ENCODE measurements around the gene SLC26A1.
"Not testable (repeated sequence)": the region's sequence is repeated elsewhere in the genome, so short reads cannot be mapped to it uniquely, and the experiment has no call there.

Gene SLC26A1

DNA sequence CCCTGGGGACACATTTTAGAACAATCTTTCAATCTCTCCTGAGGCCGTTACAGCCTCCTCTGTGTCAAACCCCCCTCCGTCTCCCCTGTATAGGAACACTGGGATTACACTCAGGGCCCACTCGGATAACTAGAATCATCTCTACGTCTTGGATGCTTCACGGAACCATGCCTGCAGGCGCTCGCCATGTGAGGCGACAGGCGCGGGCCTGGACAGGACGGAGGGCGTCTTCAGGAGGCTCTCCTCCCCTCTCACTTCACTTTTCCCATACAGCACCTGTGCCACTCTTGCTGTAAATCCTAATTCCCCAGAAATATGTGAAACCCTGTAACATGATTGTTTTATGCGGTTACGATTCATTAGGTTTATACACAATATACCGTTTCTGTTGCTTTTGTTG lies 10.4 kb downstream of the SLC26A1 start:
- DNase-seq, result no peak

- DNase-seq, result no peak
These were observed 10.9 kb downstream of the SLC26A1 start for GRCh38 chr4:982291-982690.

GRCh38 chr4:978957-979701 lies 14.1 kb downstream of the SLC26A1 start:
- no peak for DNase-seq

- not testable (repeated sequence) for DNase-seq
These were observed 17.2 kb downstream of the SLC26A1 start for GRCh38 chr4:976016-976415.

- DNase-seq, result no peak
These were observed 18.5 kb downstream of the SLC26A1 start for GRCh38 chr4:974668-975067.

DNA sequence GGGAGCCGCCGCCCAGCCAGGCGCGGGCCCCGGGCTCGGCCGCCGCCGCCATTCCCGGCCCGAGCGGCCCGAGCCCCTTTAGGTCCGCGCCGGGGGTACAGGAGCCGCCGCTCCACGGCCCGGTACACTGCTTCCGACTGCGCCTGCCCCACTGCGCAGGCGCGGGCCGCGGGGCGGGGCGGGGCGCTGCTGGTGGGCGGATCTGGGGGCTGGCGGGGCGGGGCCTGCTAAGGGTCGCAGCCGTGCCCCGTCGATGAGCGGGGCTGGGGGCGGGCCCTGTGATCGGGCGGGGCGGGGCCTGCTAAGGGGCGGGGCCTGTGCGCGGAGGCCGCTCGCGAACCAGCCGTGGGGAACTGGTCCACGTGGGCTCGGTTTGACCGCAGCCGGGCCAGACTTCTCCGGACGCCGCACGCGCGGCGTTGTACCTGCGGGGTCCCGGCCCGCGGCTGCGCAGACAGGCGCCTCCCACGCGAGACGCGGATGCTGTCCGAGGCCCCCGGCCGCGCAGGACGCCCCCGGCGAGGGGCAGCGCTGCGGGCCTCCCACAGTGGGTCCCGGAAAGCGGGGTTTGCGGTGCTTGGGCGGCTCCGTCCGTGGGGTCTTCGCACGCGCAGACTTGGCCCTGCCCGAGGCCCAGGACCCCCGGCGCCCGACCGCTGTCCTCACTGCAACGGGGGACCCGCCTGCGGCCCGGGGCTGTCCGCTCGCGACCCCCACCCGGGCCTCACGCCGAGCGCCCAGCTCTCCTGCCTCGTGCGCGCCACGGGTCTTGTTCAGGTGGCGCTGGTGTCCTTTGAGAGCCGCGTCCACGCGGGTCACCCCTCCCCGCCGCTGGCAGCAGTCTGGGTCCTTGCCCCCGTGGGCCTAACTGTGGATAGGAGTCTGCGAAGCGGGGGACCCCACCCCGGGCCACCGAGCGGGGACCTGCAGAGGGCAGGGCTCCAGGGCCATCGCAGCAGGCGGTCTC lies 19.5 kb downstream of the SLC26A1 start, which contains the start of gene DGKQ:
Gene DGKQ (minus strand): TSS at position 139 of the 967 bp plus-strand sequence. CDS start 87 bp downstream, at position 52.
- no peak for DNase-seq

DNA sequence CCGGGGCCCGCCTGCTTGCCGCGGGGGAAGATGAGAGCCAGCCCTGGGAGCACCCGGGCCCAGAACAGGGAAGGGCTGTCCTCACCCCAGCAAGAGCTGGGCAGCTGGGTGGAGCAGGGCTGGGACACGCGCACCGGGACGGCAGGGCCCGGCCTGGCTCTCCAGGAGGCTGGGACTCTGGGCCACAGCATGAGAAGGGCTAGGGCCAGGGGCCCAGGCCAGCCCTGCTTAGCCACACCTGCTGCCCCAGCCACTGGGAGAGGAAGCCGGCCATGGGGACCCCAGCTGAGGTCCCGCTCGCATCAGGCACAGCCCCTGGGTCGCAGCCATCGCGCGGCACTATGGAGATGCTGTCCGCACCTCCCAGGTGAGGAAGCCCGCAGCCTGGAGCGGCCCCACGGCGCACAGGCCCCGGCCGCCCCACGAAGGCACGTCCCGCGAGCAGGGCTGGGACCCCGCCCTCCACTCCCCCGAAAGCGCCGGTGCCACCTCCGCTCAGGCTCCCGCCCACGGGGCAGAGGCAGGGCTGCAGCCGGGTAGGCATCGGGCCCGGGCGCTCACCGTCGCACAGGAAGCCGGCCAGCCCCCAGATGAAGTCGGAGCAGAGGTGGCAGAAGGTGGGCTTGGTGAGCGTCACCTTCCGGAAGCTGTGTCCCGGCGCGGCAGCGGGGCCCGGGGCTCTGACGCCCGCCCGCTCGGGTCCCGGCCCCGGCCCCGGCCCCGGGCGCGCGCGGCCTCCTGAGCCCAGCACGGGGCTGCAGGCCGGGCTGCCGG lies 20.4 kb downstream of the SLC26A1 start:
- no peak for DNase-seq

GRCh38 chr4:971666-972500 lies 21.3 kb downstream of the SLC26A1 start:
- no peak for DNase-seq

DNA sequence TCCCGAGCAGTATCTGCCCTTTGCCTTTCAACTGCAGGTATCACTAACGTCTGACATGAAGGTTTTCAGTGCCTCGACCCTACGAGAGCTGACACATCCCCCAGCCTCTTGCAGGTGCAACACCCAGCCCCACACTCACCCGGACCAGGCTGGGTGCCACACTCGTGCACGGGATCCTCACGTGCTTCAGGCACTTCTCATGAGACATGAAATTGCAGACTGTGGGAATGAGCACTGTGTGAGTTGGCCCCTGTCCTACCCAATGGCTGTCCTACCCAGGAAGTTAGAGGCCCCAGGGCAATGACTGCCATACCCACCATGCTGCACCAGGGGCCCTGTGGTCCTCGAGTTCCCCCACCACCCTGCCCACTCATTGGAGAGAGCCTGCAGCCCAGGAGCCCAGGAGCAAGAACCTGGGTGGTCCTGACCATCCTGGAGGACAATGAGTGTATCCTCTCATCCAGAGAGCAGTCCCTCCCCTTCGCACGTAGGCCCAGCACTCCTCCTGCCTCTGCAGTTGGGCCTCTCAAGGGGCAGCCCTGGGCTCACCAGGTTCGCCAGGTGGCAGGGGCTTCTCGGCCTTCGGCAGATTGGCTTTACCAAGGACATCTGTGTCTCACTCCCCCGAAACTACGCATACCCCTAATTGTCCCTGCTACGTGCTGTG lies 22.2 kb downstream of the SLC26A1 start:
- no peak for DNase-seq

DNA sequence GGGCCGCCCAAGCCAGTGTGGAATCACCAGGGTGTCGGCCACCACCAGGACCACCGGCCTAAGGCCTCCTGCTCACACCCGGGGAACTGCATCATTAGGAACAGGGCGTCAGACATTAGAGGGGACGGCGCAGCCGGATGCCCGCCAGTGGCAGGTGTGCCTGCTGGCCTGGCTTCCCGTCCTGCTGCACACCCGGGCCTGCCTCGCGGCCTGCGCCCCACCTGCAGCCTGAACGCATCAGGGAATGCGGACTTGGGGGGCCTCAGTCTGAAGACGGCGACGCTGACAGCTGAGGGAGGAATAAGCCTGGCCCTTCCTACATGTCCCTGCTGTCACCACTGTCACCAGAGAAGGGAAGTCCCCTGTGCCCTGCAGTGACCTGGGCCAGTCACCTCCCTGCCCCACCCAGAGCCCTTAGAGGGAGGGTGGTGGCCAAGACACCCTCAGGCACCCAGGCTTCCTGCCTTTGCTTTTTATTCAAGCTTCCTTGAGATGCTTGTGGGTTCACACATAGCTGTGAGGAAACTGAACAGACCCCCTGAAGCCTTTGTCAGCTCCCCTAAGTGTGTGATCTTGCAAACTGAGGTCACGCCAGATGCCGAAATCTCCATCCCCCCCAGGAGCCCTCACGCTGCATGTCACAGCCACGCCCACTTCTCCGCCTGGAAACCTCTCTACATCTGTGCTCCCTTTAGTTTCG lies 23.0 kb downstream of the SLC26A1 start:
- no peak for DNase-seq

DNA sequence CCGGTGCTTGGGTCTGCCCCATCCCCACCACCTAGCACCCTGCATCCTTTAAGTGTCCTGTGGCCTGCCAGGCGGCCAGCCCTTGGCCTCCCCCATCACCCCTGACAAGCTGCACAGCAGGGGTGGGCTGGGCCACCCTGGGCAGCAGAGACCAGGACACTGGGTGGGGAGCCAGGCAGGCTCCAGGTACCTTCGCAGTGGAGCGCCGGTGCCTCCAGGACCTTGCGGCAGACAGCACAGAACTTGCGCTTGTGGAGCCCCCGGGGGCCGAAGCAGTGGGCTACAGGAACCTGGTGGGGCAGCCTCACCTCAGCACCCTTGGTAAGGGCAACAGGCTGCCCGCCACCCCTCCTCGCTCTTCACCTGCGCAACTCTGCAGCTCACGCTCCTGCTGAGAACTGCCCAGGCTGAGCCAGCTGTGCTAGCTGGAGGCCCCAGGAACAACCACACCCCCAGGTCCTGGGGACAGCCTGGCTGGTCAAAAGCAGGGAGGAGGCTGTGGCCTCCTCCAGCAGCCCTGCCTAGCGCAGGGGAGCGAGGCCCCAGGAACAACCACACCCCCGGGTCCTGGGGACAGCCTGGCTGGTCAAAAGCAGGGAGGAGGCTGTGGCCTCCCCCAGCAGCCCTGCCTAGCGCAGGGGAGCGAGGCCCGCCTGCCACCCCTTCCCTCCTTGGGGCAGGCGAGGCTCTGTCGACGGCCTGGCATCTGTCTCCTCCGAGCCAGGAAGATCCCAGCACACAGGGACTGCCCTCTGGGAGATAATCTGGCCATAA lies 24.4 kb downstream of the SLC26A1 start:
- DNase-seq, result no peak

DNA sequence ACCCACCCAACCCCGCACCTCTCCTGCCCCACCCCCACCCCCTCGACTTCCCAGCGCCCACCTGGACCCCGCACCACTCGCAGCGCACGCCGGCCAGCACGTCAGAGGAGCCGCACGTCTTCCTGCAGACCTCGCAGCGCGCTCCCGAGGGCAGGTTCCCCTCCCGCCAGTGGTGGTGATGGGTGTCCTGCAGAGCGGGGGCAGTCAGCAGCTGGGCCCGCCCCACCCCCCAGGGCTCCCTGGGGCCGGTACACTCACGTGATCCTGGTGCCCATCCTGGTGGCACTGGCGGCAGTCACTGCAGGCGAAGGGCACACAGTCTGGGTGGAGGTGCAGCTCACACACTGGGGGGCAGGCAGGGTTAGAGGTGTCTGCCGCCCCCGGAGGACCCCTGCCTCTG lies 25.0 kb downstream of the SLC26A1 start:
- no peak for DNase-seq

DNA sequence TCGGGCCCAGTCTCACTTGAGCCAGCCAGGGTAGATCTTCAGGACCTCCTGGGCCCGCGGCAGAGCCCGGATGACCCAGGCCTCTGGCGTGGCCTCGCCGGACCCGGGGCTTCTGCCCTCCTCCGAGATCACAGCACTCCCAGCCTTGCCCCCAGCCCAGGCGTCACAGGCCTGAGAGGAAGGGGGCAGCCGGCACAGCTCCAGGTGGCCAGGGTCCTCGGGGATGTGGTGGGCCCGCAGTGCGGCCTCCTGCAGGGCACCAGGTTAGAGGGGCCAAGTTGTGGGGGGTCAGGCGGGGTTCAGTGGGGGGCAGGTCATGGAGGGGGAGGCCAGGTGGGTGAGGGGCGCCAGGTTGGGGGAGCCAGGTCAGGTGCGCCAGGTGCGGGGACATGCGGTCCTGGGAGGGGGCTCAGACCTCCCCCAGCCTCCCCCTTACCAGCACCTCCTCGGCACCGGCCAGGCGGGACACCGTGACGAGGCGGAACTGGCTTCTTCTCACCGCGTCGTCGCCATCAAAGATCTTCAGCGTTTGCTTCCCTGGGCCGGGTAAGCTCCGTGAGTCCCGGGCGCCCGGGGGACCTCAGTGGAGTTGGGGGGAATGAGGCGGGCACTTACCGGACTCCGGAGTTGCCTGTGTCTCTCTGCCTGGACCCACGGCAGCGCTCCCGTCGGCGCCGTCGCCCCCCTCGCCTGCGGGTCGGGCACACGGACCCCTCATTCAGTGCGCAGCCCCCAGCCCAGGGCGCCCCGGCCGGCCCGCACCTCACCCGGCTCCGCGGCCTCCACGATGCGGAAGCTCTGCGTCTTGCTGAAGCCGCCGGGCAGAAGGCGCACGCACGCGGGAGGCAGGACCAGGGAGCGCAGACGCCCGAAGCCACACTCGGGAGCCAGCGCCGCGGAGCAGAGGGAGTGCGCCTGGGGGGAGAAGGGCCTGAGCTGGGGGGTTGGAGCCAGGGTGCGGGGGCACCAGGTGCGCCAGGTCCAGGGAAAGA lies 25.8 kb downstream of the SLC26A1 start:
- no peak for DNase-seq

GRCh38 chr4:966266-967112 lies 26.7 kb downstream of the SLC26A1 start:
- DNase-seq, result no peak

GRCh38 chr4:965766-966134 lies 27.5 kb downstream of the SLC26A1 start:
- no peak for DNase-seq

DNA sequence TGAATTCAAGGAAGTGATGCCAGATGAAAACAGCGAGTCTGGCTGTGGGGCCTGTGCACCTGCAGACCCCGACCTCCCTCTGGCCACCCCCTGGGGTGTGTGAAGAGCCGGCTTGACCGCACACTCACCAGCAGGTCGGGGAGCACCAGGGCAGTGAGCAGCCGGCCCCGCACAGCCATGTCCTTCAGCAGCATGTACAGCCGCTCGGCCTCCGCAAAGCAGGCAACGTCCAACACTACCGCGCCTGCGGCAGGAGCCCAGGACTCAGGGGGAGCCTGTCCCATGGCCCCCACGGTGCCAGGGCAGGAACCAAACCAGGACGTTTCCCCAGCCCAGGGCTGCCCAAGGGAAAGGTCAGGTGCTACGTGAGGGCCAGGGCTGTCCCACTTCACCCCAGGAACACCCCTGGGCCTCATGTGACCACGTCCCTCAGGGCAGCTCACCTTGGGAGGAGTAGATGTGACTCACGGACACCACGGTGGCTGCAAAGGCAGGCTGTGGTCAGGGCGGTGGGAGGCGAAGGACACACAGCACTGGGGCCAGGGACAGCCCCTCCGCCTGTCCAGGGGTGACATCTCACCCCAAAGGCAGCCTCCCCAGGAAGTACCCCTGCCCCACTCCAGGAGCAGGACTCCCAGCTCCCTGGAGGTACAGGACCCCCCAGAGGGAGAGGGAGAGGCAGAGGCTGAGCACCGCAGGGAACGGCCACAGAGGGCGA lies 28.0 kb downstream of the SLC26A1 start:
- DNase-seq, result no peak

DNA sequence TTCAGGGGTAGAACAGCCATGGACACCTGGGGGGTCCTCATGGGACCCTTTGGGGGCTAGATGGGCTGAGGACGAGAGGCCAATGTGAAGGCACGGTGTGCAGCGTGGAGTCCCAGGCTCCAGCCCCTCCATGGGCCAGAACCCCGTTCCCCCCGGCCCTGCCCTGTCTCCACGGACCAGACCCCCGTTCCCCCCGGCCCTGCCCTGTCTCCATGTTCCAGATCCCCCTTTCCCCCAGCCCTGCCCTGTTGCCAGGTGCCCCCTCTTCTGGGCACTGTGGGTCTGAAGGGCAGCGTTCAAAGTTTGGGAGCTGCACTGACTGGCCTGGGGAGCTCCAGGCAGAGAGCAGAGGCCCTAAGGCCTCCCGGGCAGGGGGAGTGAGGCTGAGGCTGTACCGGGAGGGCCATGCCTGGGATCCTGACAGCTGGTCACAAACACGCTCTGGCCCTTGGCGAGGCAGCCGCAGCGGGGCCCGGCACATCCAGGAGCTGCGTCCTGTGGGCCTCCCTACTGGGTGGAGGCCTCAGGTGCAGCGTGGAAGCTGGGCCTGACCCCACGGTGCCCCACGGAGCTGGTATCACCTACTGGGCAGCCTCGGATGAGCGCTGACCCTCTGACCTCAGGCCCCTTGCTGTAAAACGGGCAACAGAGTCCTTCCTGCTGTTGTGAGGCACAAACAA lies 28.7 kb downstream of the SLC26A1 start:
- no peak for DNase-seq

All from DMS79 treated with DMSO at 0.1 percent for 48 hours (cell line).